ENCODE measurements around the gene KIRREL3.
A peak's percentile ranks its signal among the peaks of the same experiment; 100 is the strongest.

- TF ChIP-seq CTCF (IDR thresholded peaks at IDR 0.05) (no peak), POLR2AphosphoS5 (IDR thresholded peaks at IDR 0.05) (peak in 1 of 3 donors; percentile 19)
Measured at GRCh38 chr11:126485021-126485792, 515.4 kb downstream of the KIRREL3 start.
